GM21515 (cell line): Measurements from ENCODE around the gene ESF1.

Experiments used
- ATAC-seq: cut with Tn5 transposase; IDR thresholded peaks from one replicate; pipeline ENCODE4 v1.9.1; 2021; ENCODE audit not compliant: unreplicated experiment

ESF1 gene

GRCh38 chr20:13681248-13682125 is 103.2 kb downstream of the ESF1 start:
- ATAC-seq: no peak

- ATAC-seq: no peak
Observed at GRCh38 chr20:13678944-13679343, 105.8 kb downstream of the ESF1 start.

- ATAC-seq: no peak
Observed at GRCh38 chr20:13677241-13677640, 107.5 kb downstream of the ESF1 start.

GRCh38 chr20:13676682-13677081 is 108.0 kb downstream of the ESF1 start:
- ATAC-seq: no peak

- ATAC-seq: no peak
Observed at GRCh38 chr20:13672690-13673089, 112.0 kb downstream of the ESF1 start.

GRCh38 chr20:13671916-13672378 is 112.8 kb downstream of the ESF1 start:
- ATAC-seq: no peak

GRCh38 chr20:13671512-13671911 is 113.2 kb downstream of the ESF1 start:
- no peak for ATAC-seq

GRCh38 chr20:13670160-13670559 is 114.6 kb downstream of the ESF1 start:
- no peak for ATAC-seq

GRCh38 chr20:13665709-13666395 is 118.9 kb downstream of the ESF1 start:
- ATAC-seq: no peak
